ENCODE data around the gene PSMA5. TPM values are rescaled to one million over a fixed set of nuclear protein-coding genes. Genes with fewer than 3 reads are reported as not detected.

Gene PSMA5
- polyA plus RNA-seq, 4 donors: 99.3 to 113 (median 104) TPM

- 22 to 31% (median 24%) methylated on average over 2 of the region's 2 CpGs for WGBS, 3 donors
- H3K27ac ChIP-seq (ENCODE audit: low read depth in 1 of 3, low read length in 2 of 3): peak overlapping the region; percentile 80 to 93 (median 90)
- no peak overlapping the region for H3K4me3 ChIP-seq (ENCODE audit: low read depth in 1 of 3, low read length in 3 of 3)
- H3K36me3 ChIP-seq (ENCODE audit: control insufficient read depth in 3 of 3, insufficient read depth in 2 of 3, low read depth in 1 of 3, low read length in 3 of 3): peaks cover 0 to 2% (median 0%) of the 10 kb centered on the region in 3 donors
- FAIRE-seq (no peak), DNase-seq (no peak)
- no peaks in the 10 kb centered on the region for H3K9me3 ChIP-seq (ENCODE audit: control insufficient read depth in 2 of 2, insufficient read depth in 1 of 2, low read depth in 1 of 2, low read length in 1 of 2)
- no peaks in the 10 kb centered on the region for H3K27me3 ChIP-seq (ENCODE audit: control insufficient read depth in 3 of 3, insufficient read depth in 3 of 3, low read length in 3 of 3)
- H3K4me1 ChIP-seq (ENCODE audit: control insufficient read depth in 3 of 3, insufficient read depth in 2 of 3, low read depth in 1 of 3, low read length in 2 of 3): peaks cover 5 to 39% (median 9%) of the 10 kb centered on the region in 3 donors
Measured at GRCh38 chr1:109393617-109394233, 32.5 kb downstream of the PSMA5 start.

GRCh38 chr1:109392788-109393616 lies 33.2 kb downstream of the PSMA5 start:
- DNase-seq: peak; percentile 88 to 90
- Histone ChIP-seq H3K27ac (ENCODE audit: low read depth in 1 of 3, low read length in 2 of 3) (peak overlapping the region; percentile 80 to 93 (median 90)), H3K27me3 (ENCODE audit: control insufficient read depth in 3 of 3, insufficient read depth in 3 of 3, low read length in 3 of 3) (no peaks in the 10 kb centered on the region), H3K4me1 (ENCODE audit: control insufficient read depth in 3 of 3, insufficient read depth in 2 of 3, low read depth in 1 of 3, low read length in 2 of 3) (peaks cover 5 to 33% (median 9%) of the 10 kb centered on the region in 3 donors), H3K4me3 (ENCODE audit: low read depth in 1 of 3, low read length in 3 of 3) (no peak overlapping the region), H3K9me3 (ENCODE audit: control insufficient read depth in 2 of 2, insufficient read depth in 1 of 2, low read depth in 1 of 2, low read length in 1 of 2) (no peaks in the 10 kb centered on the region), H3K36me3 (ENCODE audit: control insufficient read depth in 3 of 3, insufficient read depth in 2 of 3, low read depth in 1 of 3, low read length in 3 of 3) (peaks cover 0 to 2% (median 0%) of the 10 kb centered on the region in 3 donors)
- WGBS, 3 donors: 18 to 32% (median 32%) methylated on average over 10 of the region's 10 CpGs
- no peak for FAIRE-seq

- Histone ChIP-seq H3K27ac (ENCODE audit: low read depth in 1 of 3, low read length in 2 of 3) (peak overlapping the region; percentile 80 to 93 (median 90)), H3K27me3 (ENCODE audit: control insufficient read depth in 3 of 3, insufficient read depth in 3 of 3, low read length in 3 of 3) (no peaks in the 10 kb centered on the region), H3K4me3 (ENCODE audit: low read depth in 1 of 3, low read length in 3 of 3) (no peak overlapping the region), H3K36me3 (ENCODE audit: control insufficient read depth in 3 of 3, insufficient read depth in 2 of 3, low read depth in 1 of 3, low read length in 3 of 3) (peaks cover 0 to 2% (median 0%) of the 10 kb centered on the region in 3 donors), H3K4me1 (ENCODE audit: control insufficient read depth in 3 of 3, insufficient read depth in 2 of 3, low read depth in 1 of 3, low read length in 2 of 3) (peaks cover 5 to 33% (median 9%) of the 10 kb centered on the region in 3 donors), H3K9me3 (ENCODE audit: control insufficient read depth in 2 of 2, insufficient read depth in 1 of 2, low read depth in 1 of 2, low read length in 1 of 2) (no peaks in the 10 kb centered on the region)
- FAIRE-seq: no peak
- WGBS, 3 donors: 73 to 81% (median 77%) methylated on average over 4 of the region's 4 CpGs
- no peak for DNase-seq
Measured at GRCh38 chr1:109392037-109392787, 34.0 kb downstream of the PSMA5 start.

GRCh38 chr1:109391626-109392025 lies 34.6 kb downstream of the PSMA5 start:
- Histone ChIP-seq H3K27ac (ENCODE audit: low read depth in 1 of 3, low read length in 2 of 3) (peak overlapping the region in 2 of 3 donors; percentile 61 to 80), H3K36me3 (ENCODE audit: control insufficient read depth in 3 of 3, insufficient read depth in 2 of 3, low read depth in 1 of 3, low read length in 3 of 3) (peaks cover 0 to 2% (median 0%) of the 10 kb centered on the region in 3 donors), H3K27me3 (ENCODE audit: control insufficient read depth in 3 of 3, insufficient read depth in 3 of 3, low read length in 3 of 3) (no peaks in the 10 kb centered on the region), H3K4me1 (ENCODE audit: control insufficient read depth in 3 of 3, insufficient read depth in 2 of 3, low read depth in 1 of 3, low read length in 2 of 3) (peaks cover 5 to 32% (median 9%) of the 10 kb centered on the region in 3 donors), H3K4me3 (ENCODE audit: low read depth in 1 of 3, low read length in 3 of 3) (no peak overlapping the region), H3K9me3 (ENCODE audit: control insufficient read depth in 2 of 2, insufficient read depth in 1 of 2, low read depth in 1 of 2, low read length in 1 of 2) (no peaks in the 10 kb centered on the region)
- no peak for FAIRE-seq
- no peak for DNase-seq

- DNase-seq (no peak), FAIRE-seq (no peak)
- H3K27ac ChIP-seq (ENCODE audit: low read depth in 1 of 3, low read length in 2 of 3): peak overlapping the region in 2 of 3 donors; percentile 19 to 61
- 50 to 78% (median 66%) methylated on average over 3 of the region's 3 CpGs for WGBS, 3 donors
- H3K4me1 ChIP-seq (ENCODE audit: control insufficient read depth in 3 of 3, insufficient read depth in 2 of 3, low read depth in 1 of 3, low read length in 2 of 3): peaks cover 5 to 27% (median 9%) of the 10 kb centered on the region in 3 donors
- H3K27me3 ChIP-seq (ENCODE audit: control insufficient read depth in 3 of 3, insufficient read depth in 3 of 3, low read length in 3 of 3): no peaks in the 10 kb centered on the region
- no peaks in the 10 kb centered on the region for H3K9me3 ChIP-seq (ENCODE audit: control insufficient read depth in 2 of 2, insufficient read depth in 1 of 2, low read depth in 1 of 2, low read length in 1 of 2)
- peaks cover 0 to 2% (median 0%) of the 10 kb centered on the region in 3 donors for H3K36me3 ChIP-seq (ENCODE audit: control insufficient read depth in 3 of 3, insufficient read depth in 2 of 3, low read depth in 1 of 3, low read length in 3 of 3)
- H3K4me3 ChIP-seq (ENCODE audit: low read depth in 1 of 3, low read length in 3 of 3): no peak overlapping the region
Measured at GRCh38 chr1:109391157-109391556, 35.1 kb downstream of the PSMA5 start.

GRCh38 chr1:109389638-109390341 lies 36.5 kb downstream of the PSMA5 start:
- 76 to 83% (median 77%) methylated on average over 5 of the region's 5 CpGs for WGBS, 3 donors
- Histone ChIP-seq H3K9me3 (ENCODE audit: control insufficient read depth in 2 of 2, insufficient read depth in 1 of 2, low read depth in 1 of 2, low read length in 1 of 2) (peaks cover 0 to under 1% of the 10 kb centered on the region in 2 donors), H3K27ac (ENCODE audit: low read depth in 1 of 3, low read length in 2 of 3) (peak overlapping the region in 1 of 3 donors; percentile 16), H3K4me1 (ENCODE audit: control insufficient read depth in 3 of 3, insufficient read depth in 2 of 3, low read depth in 1 of 3, low read length in 2 of 3) (peaks cover 5 to 26% (median 9%) of the 10 kb centered on the region in 3 donors), H3K4me3 (ENCODE audit: low read depth in 1 of 3, low read length in 3 of 3) (no peak overlapping the region), H3K27me3 (ENCODE audit: control insufficient read depth in 3 of 3, insufficient read depth in 3 of 3, low read length in 3 of 3) (no peaks in the 10 kb centered on the region), H3K36me3 (ENCODE audit: control insufficient read depth in 3 of 3, insufficient read depth in 2 of 3, low read depth in 1 of 3, low read length in 3 of 3) (peaks cover 0 to 4% (median 0%) of the 10 kb centered on the region in 3 donors)
- no peak for FAIRE-seq
- DNase-seq: no peak

- peak overlapping the region in 1 of 3 donors; percentile 9 for H3K27ac ChIP-seq (ENCODE audit: low read depth in 1 of 3, low read length in 2 of 3)
- peaks cover 0 to 3% of the 10 kb centered on the region in 2 donors for H3K9me3 ChIP-seq (ENCODE audit: control insufficient read depth in 2 of 2, insufficient read depth in 1 of 2, low read depth in 1 of 2, low read length in 1 of 2)
- DNase-seq (no peak), FAIRE-seq (no peak)
- 72 to 79% (median 76%) methylated on average over 7 of the region's 7 CpGs for WGBS, 3 donors
- no peaks in the 10 kb centered on the region for H3K27me3 ChIP-seq (ENCODE audit: control insufficient read depth in 3 of 3, insufficient read depth in 3 of 3, low read length in 3 of 3)
- peaks cover 0 to 4% (median 0%) of the 10 kb centered on the region in 3 donors for H3K36me3 ChIP-seq (ENCODE audit: control insufficient read depth in 3 of 3, insufficient read depth in 2 of 3, low read depth in 1 of 3, low read length in 3 of 3)
- H3K4me3 ChIP-seq (ENCODE audit: low read depth in 1 of 3, low read length in 3 of 3): no peak overlapping the region
- peaks cover 2 to 21% (median 9%) of the 10 kb centered on the region in 3 donors for H3K4me1 ChIP-seq (ENCODE audit: control insufficient read depth in 3 of 3, insufficient read depth in 2 of 3, low read depth in 1 of 3, low read length in 2 of 3)
Measured at GRCh38 chr1:109388884-109389637, 37.2 kb downstream of the PSMA5 start.
